GM19328 (cell line): ENCODE data around the gene HTT.

Source experiments
- ATAC-seq: cut with Tn5 transposase; IDR thresholded peaks from one replicate; pipeline ENCODE4 v1.9.1; 2021; ENCODE audit warnings: mild to moderate bottlenecking, moderate library complexity; ENCODE audit not compliant: unreplicated experiment

HTT gene

GRCh38 chr4:3197366-3198105, 123.1 kb downstream of the HTT start:
- no peak for ATAC-seq

DNA sequence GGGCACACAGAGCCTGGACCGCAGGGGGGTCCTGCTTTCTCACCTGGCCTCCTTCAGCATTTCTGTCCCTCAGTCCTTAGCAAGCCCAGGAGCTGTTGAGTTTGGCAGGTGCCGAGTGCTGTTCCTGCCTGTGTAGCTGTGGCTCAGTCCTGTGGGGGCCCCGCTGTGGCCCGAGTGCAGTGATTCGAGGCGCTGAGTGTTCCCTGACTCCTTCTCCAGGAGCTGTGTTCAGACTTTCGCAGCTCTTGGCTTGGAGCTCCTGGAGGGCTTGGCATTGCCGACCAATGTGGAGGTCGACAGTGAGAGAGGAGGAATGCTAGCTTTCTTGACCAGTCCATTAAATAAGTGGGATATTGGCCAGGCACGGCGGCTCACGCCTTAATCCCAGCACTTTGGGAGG, 124.4 kb downstream of the HTT start:
- no peak for ATAC-seq

GRCh38 chr4:3199653-3200422, 125.4 kb downstream of the HTT start:
- no peak for ATAC-seq

DNA sequence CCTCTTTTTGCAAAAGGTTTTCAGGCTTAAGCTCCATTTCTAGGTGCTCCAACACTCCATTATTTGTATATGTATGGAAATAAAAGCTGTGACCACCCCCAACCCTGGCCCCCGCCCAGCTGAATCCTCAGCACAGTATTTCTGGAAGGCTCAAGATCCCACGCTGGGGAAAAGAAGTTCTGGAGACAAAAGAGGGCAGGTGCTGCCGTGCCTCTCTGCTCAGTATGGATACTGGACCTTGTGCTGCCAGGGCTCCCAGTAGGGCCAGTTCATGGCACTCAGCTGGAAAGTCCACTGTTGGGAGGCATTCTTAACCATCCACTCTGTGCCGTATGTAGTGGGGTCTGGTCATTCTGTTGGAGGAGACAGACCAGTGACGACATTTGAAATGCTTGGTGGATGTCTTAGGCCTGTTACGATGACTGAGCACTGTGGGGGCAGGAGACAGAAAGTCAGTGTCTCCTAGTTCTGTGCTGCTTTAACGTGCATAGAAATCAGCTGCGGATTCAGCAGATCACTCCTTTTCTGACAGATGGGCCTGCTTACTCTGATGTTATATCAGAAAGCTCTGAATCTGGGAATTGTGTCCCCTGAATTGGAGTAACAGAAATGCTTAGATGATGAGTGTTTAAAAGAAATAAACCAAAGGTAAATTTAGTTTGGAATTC, 126.1 kb downstream of the HTT start:
- ATAC-seq = no peak

DNA sequence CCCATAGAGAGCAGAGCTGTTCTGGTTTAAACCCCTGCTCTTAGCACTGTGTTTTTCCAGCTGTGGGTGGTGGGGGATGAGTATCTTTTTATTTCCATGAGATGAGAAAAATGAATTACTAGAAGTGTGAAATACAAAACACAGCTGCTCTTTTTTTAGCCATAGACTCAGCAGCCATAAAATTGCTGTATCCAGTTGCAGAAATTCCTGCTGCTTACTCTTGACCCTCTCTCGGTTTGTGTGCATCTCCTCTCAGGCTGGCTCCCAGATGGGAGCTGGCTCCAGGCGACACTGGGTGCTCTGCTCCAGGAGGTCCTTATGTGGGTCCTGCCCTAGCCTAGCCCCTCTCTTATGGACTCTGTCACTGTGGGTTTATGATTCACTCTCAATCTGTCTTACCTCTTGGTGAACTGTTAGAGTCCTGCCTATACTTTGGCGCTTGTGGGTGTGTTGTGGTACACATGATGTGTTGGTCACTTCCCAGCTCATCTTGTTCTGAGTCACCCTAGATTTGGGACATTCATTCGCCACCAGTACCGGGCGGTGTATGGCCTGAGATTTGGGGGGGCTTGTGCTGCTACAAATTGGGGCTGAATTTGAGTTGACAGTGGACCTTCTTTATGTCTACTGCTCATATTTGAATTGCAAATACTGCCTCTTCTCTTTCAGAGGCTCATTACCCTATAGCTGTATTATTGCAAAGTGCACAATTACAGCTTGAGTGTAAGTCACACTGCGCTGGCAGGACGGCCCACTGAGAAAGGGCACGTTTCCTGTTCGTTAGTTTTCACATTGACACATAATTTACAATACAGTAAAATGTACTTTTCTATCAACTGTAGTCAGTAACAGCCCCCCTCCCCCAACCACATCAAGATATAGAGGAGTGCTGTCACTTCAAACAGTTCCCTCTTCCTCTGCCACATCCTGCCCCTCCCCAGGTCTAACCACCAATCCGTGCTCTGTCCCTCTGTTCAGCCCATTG, 127.5 kb downstream of the HTT start:
- no peak for ATAC-seq

DNA sequence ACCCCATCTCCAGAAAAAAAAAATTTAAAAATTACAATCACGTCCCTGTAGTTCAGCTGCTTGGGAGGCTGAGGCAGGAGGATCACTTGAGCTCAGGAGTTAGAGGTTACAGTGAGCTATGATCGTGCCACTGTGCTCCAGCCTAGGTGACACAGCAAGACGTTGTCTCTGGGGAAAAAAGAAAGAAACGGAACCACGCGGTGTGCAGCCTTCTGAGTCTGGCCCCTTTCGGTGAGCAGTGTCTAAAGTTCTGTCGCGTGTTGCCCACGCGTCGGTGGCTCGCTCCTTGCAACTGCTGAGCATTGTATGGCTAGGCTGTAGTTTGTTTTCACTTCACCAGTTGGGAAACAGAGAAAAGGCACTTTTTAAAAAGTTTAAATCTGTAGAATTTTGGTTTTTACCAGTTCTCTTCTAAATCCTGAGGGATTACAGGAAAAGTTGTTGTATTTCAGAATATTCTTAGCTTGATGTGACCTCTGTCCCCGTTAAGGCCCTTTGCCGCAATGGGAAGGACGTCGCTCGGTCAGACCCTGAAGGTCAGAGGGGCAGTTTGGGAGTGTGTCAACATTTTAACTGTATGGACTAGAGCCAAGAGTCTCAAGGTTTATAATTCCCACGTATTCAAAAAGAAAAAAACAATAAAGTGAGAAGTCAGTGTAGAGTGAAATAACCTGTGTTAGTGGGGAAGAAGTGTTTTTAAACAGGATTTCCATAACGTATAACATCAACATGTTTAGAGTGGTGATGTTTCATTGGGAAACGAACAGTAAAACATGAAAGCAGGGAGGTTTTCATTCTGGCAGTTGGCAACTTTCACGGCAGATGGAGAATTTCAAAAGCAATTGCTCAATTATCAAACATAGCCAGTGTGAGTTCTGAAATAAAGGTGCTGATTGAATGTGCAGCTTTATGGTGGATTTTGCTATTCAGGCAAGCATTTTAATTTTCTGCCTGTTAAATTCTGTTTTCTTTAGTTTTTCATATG, 128.6 kb downstream of the HTT start:
- ATAC-seq = no peak

DNA sequence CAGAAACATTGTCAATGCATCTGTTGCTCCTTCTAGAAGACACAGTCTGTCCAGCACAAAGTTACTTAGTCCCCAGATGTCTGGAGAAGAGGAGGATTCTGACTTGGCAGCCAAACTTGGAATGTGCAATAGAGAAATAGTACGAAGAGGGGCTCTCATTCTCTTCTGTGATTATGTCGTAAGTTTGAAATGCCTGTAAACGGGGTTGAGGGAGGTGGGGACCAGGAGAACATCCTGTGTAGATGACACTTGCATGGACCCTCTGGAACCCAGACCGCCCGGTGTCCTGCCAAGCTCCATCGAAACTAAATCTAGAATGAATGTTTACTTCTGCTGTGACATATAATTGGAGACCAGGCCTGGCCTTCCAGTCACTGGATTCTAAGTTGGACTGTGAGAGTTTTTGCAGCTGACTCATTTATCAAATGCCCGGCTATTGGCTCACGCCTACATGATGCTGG, 129.5 kb downstream of the HTT start:
- no peak for ATAC-seq

- ATAC-seq = no peak
These were observed 131.5 kb downstream of the HTT start for GRCh38 chr4:3205995-3206394.

DNA sequence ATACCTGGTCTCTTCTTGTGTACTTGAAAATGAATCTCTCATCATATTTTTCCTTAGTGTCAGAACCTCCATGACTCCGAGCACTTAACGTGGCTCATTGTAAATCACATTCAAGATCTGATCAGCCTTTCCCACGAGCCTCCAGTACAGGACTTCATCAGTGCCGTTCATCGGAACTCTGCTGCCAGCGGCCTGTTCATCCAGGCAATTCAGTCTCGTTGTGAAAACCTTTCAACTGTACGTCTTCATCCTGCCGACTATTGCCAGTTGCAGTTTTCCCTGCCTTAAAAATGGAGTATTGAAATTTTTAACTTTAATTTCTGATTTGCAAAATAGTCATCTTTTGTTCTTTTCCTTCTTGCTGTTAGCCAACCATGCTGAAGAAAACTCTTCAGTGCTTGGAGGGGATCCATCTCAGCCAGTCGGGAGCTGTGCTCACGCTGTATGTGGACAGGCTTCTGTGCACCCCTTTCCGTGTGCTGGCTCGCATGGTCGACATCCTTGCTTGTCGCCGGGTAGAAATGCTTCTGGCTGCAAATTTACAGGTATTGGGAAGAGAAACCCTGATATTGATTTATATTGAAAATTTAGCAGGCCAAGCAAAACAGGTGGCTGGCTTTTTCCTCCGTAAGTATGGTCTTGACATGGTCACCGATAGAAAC, 132.1 kb downstream of the HTT start:
- ATAC-seq = no peak

- ATAC-seq = no peak
These were observed 133.1 kb downstream of the HTT start for GRCh38 chr4:3207531-3208037.

DNA sequence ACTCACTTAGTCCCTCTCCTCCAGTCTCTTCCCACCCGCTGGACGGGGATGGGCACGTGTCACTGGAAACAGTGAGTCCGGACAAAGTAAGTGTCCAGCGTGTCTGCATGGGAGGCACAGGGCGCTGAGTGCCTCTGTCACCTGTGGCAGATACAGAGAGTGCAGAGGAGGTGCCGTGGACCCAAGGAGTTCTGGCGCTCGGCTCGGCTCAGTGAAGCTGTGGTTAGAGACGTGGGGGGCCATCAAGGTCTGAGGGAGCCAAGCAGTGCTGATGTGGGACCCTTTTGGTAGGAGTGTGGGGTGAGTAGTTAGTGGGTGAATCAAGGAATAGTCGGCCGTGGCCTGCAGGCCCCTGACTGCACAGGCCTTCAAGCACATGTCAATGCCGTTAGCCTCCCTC, 134.3 kb downstream of the HTT start:
- no peak for ATAC-seq

DNA sequence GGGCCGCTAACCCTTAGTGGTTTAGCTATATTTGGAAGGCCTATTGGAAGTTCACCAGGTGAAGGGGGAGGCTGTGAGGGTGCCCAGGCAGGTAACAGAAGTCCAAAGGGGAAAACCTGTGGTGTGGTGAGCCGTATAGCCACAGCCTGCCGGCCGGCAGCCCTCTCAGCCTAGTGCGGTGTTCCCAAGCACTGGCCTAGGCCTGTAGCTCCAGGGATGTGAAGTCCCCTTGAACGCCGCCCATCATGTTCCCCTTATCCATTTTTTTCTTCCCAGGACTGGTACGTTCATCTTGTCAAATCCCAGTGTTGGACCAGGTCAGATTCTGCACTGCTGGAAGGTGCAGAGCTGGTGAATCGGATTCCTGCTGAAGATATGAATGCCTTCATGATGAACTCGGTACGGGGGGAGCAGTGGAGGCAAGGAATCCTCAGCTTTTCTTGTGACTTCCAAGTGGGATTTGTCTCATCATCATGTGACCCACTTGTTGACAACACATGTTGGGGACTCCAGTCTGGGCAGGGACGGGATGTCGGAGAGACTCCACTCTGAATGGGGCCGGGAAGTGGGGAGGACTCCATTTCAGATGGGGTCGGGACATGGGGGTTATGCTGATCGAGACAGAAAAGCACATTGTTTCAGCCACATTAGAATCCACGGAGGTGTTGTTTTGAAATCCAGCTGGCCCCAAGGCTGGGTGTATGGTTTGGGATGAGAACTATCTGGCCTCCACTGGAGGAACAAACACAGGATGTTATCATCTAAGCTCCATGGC, 135.3 kb downstream of the HTT start:
- ATAC-seq = no peak

DNA sequence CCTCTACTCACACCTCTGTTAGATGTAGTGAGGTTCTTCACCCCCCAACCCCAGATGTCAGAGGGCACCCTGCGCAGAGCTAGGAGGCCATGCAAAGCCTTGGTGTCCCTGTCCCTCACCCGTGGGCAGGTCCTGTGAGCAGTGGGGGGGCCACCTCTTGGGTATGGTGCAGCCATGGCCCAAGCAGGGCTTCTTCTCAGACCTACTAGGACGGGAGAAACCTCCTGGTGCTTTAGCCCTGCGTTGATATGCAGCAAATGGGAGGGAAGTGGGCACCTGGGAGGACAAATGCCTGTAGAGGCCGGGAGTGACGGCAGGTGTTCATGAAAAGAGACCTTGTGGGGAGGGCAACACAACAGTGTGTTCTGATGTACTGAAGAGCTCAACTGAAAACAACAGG, 136.0 kb downstream of the HTT start:
- no peak for ATAC-seq

- ATAC-seq = no peak
These were observed 137.4 kb downstream of the HTT start for GRCh38 chr4:3211866-3212265.

GRCh38 chr4:3212391-3213105, 138.1 kb downstream of the HTT start:
- ATAC-seq = no peak

DNA sequence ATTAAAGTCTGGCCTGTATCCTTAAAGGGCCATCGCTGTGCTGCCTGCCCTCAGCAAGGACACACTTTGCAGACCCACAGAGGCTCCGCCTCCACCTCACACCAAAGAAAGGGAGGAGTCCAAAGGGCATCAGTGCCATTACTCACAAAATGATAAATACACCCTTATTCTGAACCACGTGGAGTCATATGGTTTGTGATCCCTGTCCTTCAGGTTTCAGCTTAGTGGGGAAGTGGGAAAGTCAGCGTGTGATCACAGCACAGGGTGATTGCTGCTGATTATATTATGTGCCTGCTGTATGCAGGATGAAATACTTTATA, 138.6 kb downstream of the HTT start:
- no peak for ATAC-seq

DNA sequence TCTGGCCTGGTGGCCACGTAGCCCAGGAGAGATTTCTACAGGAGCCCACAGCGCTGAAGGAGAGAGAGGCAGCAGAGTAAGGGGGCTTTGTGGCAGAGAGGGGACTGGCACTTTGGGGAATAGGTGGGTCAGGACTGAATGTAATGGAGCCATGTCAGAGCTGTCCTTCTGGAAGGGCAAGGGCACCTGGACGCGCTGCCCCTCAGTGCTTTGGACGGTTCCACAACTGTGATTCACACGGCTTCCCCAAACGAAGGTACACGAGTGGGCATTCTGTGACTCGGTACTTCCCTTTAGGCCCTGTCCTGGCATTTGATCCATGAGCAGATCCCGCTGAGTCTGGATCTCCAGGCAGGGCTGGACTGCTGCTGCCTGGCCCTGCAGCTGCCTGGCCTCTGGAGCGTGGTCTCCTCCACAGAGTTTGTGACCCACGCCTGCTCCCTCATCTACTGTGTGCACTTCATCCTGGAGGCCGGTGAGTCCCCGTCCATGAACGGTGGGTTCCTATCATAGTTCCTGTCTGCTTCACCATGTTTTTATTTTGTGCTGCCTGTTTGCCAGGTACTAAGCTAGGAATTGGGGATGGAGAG, 139.3 kb downstream of the HTT start:
- ATAC-seq = no peak
